GM21367 (cell line): ENCODE data around the gene RNASE9.
"Not testable (repeated sequence)": the region's sequence is repeated elsewhere in the genome, so short reads cannot be mapped to it uniquely, and the experiment has no call there.

ENCODE experiments used
- ATAC-seq: cut with Tn5 transposase; IDR thresholded peaks from one replicate; pipeline ENCODE4 v1.9.1; 2021; ENCODE audit not compliant: unreplicated experiment

The RNASE9 gene

DNA sequence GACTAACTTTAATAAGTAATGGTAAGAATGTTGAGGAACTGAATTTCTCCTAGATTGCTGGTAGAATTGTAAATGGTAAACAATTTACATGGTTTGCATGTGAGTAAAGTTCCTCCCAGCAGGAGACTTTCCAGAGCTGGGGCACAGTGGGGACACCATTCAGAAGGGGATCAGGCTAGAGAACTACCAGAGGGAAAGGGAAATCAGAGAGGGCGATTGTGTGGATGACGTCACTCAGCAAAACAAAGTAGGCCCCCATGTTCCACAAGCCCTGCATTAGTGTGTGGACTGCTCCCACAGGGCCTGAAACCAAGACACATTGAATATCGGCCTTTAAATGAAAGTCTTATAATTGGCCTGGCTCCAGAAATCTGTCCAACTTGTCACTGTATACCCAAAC lies 17.5 kb upstream of the RNASE9 start:
- no peak for ATAC-seq

GRCh38 chr14:20572382-20572990 lies 11.6 kb upstream of the RNASE9 start:
- ATAC-seq, result not testable (repeated sequence)

GRCh38 chr14:20570720-20571119 lies 9.9 kb upstream of the RNASE9 start:
- not testable (repeated sequence) for ATAC-seq

- not testable (repeated sequence) for ATAC-seq
These were observed 9.0 kb upstream of the RNASE9 start for GRCh38 chr14:20569865-20570264.

GRCh38 chr14:20569066-20569465 lies 8.2 kb upstream of the RNASE9 start:
- no peak for ATAC-seq

DNA sequence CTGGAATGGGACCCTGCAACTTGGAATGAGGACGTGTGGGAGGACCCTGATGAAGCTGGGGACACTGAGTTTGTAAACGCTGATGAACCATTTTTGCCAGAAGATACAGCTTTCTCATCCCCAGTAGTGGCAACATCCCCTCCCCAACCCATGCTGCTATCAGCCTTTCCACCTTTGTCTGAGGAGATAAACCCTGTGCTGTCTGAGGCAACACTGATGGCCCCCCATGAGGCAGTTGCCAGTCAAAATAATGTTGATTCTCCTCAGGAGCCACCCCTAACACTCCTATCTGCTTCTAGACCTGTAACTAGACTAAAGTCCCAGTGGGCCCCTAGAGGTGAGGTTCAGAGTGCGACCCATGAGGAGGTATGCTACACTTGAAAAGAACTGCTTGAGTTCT lies 7.5 kb upstream of the RNASE9 start:
- ATAC-seq, result no peak

GRCh38 chr14:20567199-20567598 lies 6.4 kb upstream of the RNASE9 start:
- not testable (repeated sequence) for ATAC-seq

DNA sequence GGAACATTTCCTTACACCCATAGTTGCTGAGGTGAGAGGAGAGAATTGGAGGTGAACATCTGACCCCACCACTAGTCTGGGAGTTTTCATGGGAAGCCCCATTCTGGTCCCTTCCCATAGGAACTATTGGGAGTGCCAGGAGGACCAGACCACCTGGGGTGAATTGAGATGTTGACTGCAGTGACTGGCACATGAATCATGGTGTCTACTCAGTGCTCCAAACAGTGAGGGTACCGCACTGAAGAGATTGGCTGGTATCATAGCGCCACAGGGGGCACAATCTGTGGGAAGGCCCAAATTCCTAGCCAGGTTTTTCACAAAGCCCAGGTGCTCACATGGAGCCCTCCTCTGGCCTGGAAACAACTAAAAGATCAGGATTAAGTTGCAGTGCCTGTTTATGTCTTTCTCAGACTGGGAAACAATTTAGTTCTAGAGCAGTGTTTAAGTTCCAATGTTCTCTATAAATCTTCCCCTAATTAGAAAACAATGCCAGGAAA lies 3.7 kb upstream of the RNASE9 start:
- no peak for ATAC-seq

DNA sequence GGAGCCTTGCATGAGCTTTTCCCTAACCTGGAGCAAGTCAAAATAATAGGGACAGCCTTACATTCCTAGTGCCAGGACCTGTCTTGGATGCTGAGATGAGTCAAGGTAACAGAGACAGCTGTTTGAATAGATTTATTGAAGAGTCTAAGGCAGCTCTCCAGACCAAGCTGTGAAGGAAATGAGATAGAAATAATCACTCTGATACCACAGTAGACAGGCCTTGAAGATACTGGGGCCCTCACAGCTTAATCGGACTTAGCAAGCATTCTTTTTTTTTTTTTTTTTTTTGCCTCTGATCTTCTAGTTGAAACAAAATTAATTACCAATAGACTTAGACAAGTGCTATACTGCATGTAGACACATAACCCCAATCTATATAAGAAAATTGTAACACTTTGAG lies 3.1 kb upstream of the RNASE9 start:
- ATAC-seq, result no peak

DNA sequence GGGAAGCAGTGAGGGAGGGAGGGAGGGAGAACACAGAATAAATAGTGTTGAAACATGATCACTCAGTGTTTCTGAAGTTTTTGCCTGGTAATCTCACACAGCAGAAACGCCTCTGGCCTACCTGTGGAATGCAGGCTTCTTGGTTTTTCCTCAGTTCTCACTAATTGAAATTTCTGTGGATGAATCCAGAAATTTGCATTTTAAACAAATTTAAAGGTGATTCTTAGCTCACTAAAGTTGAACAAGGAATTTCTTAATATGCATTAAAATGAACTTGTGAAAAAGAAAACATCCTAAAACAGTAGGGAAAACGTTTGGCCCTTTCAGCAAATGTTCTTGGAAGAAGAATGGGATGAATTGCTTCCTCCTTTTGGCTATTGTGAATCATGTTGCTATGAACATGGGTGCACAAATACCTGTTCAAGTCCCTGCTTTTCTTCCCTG lies 1.4 kb downstream of the RNASE9 start:
- ATAC-seq, result no peak

DNA sequence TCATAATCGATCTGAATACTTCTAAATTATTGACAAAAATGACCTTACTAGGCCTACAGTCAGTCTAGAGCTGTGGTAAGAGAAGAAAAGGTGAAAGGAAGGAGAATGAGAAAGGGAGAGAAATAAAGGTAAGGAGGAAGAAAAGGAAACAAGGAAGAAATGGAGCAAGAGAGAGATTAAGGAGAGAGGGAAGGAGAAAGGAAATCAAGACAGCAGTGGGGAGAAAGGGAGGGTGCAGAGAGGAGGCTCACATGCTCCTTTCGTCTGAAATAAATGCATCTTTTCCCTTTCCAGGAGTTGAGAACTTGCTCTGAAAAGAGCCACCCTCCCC lies 3.7 kb downstream of the RNASE9 start:
- ATAC-seq, result no peak

DNA sequence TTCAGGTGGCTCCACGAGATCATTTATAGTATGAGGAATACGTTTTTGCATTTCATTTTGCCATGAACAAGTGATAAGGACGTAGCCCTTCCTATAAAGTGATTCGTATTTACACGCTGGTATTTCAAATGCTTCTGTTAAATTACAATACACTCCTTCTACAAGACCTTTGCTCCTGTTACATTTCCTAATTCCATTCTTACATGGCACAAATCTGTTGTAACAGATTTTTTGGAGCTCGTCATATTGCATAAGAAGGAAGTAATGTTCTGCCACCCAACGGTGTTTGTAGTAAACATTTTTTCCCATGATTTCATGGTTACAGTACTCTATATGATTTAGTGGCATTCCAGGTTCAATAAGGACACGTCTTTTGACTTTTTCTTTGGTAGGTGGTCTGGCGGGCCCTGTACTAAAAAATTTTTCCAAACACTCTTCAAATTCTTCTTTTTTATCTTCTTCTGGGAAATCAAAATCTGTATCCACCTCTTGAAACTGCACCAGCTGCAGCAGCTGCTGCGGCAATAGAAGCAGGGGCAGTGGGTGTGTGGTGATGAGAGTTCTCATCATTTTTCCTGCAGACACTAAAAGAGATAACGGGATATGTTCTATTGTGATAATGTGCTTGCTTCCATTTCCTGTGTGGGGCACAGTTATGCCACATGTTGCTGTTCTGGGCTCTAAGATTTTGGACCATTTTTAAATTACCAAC lies 4.2 kb downstream of the RNASE9 start:
- no peak for ATAC-seq

DNA sequence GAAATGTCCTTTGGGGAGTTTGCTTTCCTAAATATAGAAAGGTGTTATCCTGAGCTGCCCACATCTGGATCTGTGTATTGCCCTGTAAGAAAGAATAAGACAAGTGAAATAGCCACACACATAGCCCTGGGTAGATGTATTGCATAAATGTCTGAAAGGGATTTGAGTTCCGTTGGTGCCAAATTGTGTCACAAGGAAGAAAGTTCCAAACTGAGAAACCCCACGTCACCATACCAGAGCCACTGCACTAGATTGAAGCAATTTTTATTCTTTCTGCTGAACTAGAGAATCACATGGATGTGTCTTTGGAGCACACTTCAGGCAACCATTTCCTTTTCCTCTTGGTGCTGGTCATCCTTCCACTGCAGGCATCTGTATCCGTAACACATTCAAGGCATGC lies 5.0 kb downstream of the RNASE9 start:
- no peak for ATAC-seq

- no peak for ATAC-seq
These were observed 7.8 kb downstream of the RNASE9 start for GRCh38 chr14:20553024-20553423.

GRCh38 chr14:20551606-20552005 lies 9.2 kb downstream of the RNASE9 start:
- ATAC-seq, result no peak

DNA sequence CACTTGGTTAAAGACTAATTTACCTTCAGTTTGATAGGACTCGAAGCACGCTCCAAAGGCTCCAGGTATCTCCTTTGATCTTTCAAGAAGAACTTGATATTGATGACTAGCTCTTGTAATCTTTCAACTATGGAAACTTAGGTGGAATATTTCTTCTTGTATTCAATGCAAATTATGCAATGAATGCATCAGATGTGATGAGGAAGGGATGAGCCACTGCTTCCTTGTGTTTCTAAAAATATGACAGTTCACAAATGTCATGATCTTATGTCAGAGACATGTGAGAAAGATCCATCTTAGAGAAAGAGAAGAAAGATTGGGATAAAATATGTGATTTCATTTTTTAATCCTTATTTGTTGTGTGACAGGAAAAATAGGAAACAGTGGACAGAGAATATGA lies 9.9 kb downstream of the RNASE9 start:
- no peak for ATAC-seq

GRCh38 chr14:20548414-20549158 lies 12.3 kb downstream of the RNASE9 start:
- no peak for ATAC-seq

- ATAC-seq, result no peak
These were observed 14.0 kb downstream of the RNASE9 start for GRCh38 chr14:20546877-20547276.

- no peak for ATAC-seq
These were observed 20.9 kb downstream of the RNASE9 start for GRCh38 chr14:20539906-20540305.

DNA sequence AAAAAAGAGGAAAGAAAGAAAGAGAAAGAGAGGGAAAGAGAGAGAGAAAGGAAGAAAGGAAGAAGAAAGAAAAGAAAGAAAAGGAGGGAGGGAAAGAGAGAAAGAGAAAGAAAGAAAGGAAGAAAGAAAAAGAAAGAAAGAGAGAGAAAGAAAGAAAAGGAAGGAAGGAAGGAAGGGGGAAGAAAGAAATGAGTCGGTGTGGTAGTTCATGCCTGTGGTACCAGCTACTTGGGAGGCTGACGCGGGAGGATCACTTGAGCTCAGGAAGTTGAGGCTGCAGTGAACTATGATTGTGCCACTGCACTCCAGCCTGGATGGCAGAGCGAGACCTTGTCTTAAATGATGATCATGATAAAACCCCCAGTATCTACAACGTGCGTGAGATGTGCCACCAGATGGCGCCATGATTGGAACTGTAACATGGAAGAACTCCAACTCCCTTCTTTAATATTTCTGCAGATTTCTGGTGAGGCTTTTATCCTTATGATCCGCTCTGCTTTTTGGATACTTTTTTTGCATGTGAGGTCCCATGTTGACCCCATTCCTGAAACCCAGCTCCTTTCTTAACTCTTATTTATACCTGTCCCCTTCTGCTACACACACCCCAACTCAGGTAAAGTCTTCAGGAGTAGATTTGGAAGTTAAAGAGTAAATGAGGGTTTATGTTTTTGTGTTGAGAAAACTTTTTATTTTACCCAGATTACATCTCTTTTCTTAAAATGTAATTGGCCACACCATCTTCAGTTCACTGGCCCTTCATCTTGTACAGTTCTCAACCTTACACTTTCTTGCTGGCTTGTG lies 29.9 kb downstream of the RNASE9 start:
- no peak for ATAC-seq

DNA sequence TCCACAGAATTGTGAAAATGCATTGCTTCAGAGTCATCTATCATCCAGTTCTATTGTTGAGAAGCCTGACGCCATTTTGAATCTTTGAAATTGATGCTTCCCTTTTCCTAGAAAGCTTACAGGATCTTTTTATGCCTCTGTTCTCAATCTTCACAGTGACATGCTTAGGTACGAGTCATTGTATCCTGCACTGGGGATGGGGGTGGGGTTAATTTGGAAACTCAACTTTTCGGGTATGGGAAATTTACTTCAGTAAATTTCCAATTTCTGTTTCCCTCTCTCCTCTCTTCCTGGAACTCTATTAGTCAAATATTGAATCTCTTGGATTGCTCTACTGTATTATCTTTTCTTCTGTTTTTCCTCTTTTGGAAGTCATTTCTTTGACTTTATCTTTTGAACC lies 31.0 kb downstream of the RNASE9 start:
- ATAC-seq, result no peak
